GM21576 (cell line): ENCODE data around the gene CRYZL1.
A peak's percentile ranks its signal among the peaks of the same experiment; 100 is the strongest.

ENCODE experiments used
- ATAC-seq: cut with Tn5 transposase; IDR thresholded peaks from one replicate; pipeline ENCODE4 v1.9.1; 2021; ENCODE audit warnings: mild to moderate bottlenecking, moderate library complexity; ENCODE audit not compliant: unreplicated experiment

The CRYZL1 gene

DNA sequence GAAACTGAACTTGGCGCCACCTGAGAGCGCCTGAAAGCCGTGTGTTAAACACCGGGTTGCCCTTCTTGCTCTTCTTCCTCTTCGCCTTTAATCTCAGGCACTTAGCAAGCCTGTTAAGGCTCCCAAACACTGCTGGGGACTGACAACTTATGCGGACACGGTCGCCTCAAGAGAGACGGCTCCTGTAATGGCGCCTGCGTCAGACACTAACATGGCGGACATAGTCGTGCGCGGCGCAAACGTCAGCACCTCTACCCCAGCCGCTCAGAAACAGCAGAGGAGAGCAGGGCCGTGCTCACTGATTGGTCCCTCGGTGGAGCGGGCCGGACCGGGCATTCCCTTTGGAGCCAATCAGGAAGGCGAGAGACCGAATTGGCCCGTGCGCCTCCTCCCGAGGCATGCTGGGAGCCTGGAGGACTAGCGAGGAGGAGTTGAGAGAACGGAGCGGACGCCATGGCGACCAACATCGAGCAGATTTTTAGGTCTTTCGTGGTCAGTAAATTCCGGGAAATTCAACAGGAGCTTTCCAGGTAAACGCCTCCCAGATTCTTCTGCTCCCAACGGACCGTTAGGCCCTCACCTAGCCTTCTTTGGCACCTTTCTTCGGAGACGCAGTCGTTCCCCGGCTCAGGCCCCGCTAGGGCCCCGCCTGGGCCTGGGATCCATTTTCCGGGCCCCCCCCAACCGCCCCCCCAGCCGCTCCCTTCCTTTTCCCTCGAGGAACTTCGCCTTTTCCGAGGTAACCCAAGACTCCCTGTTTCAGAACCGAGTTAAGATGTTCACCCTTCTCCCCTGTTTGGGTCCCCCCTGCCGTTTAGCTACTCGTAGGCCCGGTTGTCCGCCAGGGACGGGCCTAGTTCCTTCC, 98.7 kb downstream of the CRYZL1 start, which contains the start of gene SON:
SON (plus strand) TSS at position 399 of the 865 bp plus-strand sequence; CDS start at position 454, 55 bp downstream.
- ATAC-seq: peak; percentile 90

DNA sequence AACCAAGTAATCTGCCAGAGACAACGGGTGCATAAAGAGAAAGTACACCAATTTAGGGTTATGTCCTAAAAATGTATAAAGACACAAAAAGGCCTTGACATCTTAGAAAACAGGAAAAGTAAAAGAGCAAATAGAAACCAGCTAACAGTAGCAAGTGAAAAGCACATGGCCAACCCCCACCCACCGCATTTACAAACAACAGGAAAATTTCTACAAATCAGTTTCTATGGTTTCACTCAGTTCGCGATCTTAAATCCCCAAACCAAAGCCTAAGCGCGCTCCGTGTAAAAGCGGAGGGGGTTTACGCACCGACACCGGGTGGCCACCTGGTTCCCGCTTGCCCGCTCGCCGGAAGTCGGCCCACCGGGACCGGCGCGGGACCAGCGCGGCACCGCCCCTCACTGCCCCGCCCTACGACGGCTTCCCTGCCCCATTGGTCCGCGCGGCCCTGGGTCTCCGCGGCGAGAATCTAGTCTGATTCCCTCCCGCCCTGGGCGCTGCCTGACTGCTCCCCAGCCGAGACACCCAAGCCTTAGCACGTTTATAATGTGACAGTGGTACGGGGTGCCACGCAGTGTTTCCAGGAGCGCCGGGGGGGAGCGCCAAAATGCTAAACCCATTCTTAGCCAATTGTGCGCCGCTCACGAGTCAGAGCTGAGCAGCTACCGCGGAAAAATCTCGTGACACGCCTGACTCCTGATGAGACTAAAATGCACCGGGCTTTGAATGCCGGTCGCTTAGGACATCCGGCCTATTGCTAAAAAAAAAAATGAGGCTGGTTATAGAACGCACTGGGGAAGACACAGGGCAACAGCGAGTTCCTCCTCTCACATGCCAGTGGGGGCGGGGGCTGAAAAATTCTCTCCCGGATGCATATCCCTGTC, 99.5 kb downstream of the CRYZL1 start, which contains the start of gene GART:
GART (minus strand) TSS at position 362 of the 884 bp plus-strand sequence. CDS start 2,802 bp downstream, outside the sequence.
- ATAC-seq: peak; percentile 53

DNA sequence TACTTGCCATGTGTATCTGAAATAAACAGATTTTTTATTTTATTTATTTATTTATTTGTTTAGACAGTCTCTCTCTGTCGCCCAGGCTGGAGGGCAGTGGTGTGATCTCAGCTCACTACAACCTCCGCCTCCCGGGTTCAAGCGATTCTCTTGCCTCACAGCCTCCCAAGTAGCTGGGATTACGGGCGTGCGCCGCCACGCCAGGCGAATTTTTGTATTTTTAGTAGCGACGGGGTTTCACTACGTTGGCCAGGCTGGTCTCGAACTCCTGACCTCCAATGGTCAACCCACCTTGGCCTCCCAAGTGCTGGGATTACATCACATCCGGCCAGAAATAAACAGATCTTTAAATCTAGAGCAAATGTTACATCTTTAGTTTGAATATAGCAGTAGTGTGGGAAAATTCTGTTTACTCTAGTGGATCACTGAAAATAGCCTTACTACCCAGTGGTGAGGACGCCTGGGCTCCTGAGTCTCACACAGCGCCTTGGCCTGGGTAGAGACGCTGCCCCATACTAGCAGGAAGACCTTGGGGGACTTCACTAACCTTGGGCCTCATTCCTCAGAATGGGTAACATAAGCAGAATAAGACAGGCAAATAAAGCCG, 100.3 kb downstream of the CRYZL1 start:
- no peak for ATAC-seq

DNA sequence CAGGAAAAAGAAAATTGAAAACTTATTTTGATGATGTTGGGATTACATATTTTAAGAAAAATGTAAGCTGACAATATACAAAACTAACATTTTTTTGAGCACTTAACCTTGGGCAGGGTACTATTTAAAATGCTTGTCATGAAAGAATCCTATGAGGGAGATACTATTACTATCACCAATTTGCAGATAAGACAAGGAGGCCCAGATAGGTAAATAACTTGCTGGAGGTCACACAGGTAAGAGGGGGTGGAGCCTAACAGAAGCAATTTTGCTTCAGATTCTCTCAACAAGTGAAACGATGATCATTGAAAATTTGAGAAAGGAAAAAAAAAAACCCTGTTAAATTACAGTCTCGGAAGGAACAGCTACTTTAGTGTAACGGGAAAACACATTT, 100.8 kb downstream of the CRYZL1 start:
- ATAC-seq: no peak

DNA sequence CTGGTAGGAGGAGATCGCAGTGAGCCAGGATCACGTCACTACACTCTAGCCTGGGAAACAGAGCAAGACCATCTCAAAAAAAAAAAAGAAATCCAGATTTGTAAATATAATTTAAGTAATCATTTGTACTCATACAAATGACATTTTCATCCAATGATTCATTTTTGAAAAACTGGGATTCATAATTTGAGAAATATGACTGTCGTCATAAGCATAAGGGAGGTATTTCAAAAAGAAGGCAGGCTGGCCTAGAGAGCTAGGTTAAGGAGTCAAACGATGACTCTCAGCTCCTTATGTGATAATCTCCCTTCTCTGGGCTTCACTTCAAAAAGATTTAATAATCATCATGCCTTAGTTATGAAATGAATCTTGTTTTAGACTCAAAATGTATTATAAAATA, 101.9 kb downstream of the CRYZL1 start:
- ATAC-seq: no peak
